ENCODE results near the gene FAM3B.

FAM3B gene

GRCh38 chr21:41348434-41348833 lies 31.8 kb downstream of the FAM3B start:
- no peak for TF ChIP-seq CTCF (IDR thresholded peaks at IDR 0.05)

GRCh38 chr21:41349126-41349525 lies 32.5 kb downstream of the FAM3B start:
- no peak for TF ChIP-seq CTCF (IDR thresholded peaks at IDR 0.05)

GRCh38 chr21:41349619-41350390 lies 33.2 kb downstream of the FAM3B start:
- TF ChIP-seq CTCF (IDR thresholded peaks at IDR 0.05) = no peak

GRCh38 chr21:41350436-41351155 lies 34.0 kb downstream of the FAM3B start:
- TF ChIP-seq CTCF (IDR thresholded peaks at IDR 0.05) = no peak

- TF ChIP-seq CTCF (IDR thresholded peaks at IDR 0.05) = no peak
These were observed 40.9 kb downstream of the FAM3B start for GRCh38 chr21:41357546-41357945.

- TF ChIP-seq CTCF (IDR thresholded peaks at IDR 0.05) = no peak
These were observed 41.9 kb downstream of the FAM3B start for GRCh38 chr21:41358193-41359166.

- no peak for TF ChIP-seq CTCF (IDR thresholded peaks at IDR 0.05)
These were observed 42.7 kb downstream of the FAM3B start for GRCh38 chr21:41359286-41359685.

Measured in LNCAP (cell line).